ENCODE measurements around the gene EIF4E1B.
A peak's percentile ranks its signal among the peaks of the same experiment; 100 is the strongest.

Gene EIF4E1B

DNA sequence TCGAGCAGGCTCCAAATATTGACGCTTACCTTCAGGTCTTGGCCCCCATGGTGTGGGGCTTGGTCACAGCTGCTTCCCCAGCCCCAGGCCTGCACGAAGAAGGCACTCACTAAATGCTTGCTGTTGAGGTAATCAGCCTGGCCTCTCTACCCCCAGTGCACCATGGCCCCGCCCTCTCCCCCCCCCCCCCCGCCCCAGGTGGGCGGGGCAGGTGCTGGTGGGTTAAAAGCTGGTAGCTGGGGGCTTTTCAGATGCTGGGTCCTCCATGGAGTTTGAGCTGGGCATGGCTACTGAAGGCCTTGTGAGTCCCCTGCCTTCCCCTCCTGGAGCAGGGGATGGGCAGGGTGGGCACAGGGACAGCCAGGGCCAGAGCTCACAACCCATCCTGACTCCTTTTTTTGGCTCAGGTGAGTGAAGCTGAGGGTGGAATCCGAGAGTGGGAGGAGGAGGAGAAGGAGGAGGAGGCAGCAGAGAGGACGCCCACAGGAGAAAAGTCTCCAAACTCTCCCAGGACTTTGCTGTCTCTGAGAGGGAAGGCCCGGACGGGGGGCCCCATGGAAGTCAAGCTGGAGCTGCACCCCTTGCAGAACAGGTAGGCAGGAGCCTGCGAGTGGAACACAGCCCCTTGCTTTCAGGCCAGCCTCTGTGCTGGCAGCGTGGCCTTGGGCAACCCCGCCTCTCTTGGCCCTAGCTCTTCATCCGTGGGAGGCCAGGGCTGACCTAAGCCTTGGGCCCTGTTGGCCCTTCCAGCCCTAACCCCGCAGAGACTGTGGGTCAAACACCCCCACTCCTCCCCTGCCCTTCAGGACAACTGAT, 12.4 kb downstream of the EIF4E1B start:
- DNase-seq, result no peak
- Mint-ChIP-seq H3K27me3 (peaks cover 19% of the 10 kb centered on the region), H3K27ac (no peak overlapping the region), H3K9me3 (no peaks in the 10 kb centered on the region), H3K4me1 (peaks cover 18% of the 10 kb centered on the region), H3K4me3 (no peak overlapping the region), H3K36me3 (no peaks in the 10 kb centered on the region)
- CTCF ChIA-PET, result no interaction called here

DNA sequence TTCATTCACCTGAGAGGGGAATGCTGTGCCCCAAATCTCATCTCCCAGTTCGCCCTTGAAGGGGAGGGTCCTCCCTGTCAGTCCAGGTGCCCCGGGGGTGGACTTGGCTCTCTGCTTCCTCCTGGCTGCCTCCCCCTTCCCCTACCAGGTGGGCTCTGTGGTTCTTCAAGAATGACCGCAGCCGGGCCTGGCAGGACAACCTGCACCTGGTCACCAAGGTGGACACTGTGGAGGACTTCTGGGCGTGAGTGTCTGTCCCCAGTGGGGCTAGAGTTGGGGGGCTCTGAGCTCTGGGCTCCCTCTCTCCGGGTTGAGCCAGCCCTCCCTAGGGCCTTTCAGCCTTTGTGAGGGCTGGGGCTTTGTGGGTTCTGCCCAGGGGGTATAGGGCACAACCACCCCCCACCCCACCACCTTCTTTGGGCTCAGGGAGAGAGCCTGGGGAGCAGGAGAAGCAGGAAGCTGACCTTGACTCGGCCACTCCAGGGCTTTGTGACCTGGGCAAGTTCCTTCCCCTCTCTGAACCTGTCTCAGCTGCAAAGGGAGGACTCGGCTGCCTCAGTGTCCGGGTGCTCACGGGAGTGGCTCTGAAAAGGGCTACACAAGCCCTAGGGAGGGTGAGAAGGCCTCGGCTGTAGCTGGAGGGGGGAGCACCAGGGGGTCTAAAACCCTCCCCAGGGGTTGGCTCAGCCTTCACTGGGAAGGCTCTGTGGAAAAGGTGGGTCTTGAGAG, 13.2 kb downstream of the EIF4E1B start:
- H3K4me3 Mint-ChIP-seq, result no peak overlapping the region

DNA sequence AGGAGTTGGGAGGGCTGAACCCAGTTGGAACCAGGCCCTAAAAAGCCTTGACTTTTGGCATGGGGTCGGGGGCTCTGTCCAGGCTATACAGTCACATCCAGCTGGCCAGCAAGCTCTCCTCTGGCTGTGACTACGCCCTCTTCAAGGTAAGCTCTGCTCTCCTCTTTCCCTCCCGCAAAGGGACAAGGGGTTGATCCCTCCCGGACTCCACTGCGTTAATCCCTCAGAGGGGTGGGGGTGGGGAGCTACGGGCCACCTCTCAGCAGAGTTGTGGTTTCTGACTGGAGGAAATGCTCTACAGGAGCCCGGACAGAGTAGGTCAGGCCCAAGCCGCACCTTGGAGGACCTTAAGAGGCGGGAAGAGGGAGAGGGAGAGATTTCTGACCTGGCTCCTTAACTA, 13.8 kb downstream of the EIF4E1B start:
- Mint-ChIP-seq H3K27me3 (peaks cover 18% of the 10 kb centered on the region), H3K27ac (no peak overlapping the region), H3K9me3 (no peaks in the 10 kb centered on the region), H3K4me3 (no peak overlapping the region), H3K36me3 (peaks cover 6% of the 10 kb centered on the region), H3K4me1 (peaks cover 30% of the 10 kb centered on the region)
- DNase-seq, result no peak
- CTCF ChIA-PET, result no interaction called here

More for the DNA sequence above, 13.2 kb downstream of the EIF4E1B start:
- H3K9me3 Mint-ChIP-seq, result no peaks in the 10 kb centered on the region
- H3K4me1 Mint-ChIP-seq, result peaks cover 24% of the 10 kb centered on the region
- no peak overlapping the region for H3K27ac Mint-ChIP-seq
- CTCF ChIA-PET, result no interaction called here
- H3K36me3 Mint-ChIP-seq, result peaks cover under 1% of the 10 kb centered on the region
- H3K27me3 Mint-ChIP-seq, result peaks cover 18% of the 10 kb centered on the region
- no peak for DNase-seq

DNA sequence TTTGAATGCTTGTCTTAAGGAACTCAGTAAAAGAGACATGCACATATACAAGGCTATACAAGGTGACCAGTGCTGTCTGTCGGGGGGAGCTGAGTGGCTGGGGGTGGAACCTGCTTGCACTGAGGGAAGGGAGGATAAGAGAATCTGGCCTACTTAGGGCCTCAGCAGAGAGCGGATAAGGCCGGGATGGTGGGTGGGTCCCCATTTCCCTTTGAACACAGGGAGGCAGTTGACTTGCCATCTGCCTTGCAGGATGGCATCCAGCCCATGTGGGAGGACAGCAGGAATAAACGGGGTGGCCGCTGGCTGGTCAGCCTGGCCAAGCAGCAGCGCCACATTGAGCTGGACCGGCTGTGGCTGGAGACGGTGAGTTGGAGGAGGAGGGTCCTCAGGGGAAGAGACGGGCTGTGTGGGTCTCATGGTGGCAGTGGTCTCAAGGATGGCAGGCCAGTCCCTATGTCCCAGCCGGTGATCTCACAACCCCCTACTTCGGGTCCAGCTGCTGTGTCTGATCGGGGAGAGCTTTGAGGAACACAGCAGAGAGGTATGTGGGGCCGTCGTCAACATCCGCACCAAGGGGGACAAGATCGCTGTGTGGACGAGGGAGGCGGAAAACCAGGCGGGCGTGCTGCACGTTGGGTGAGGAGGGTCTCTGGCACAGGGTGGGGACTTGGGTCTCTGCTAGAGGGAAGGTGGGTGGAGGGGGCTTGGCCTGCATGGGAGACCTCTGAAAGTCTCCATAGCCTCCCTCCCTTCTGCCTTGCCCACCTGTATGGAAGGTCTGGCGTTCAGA, 14.6 kb downstream of the EIF4E1B start:
- Mint-ChIP-seq H3K4me3 (no peak overlapping the region), H3K4me1 (peaks cover 37% of the 10 kb centered on the region), H3K9me3 (no peaks in the 10 kb centered on the region), H3K27ac (no peak overlapping the region), H3K36me3 (peaks cover 6% of the 10 kb centered on the region), H3K27me3 (peaks cover 11% of the 10 kb centered on the region)
- CTCF ChIA-PET, result no interaction called here
- DNase-seq, result no peak

DNA sequence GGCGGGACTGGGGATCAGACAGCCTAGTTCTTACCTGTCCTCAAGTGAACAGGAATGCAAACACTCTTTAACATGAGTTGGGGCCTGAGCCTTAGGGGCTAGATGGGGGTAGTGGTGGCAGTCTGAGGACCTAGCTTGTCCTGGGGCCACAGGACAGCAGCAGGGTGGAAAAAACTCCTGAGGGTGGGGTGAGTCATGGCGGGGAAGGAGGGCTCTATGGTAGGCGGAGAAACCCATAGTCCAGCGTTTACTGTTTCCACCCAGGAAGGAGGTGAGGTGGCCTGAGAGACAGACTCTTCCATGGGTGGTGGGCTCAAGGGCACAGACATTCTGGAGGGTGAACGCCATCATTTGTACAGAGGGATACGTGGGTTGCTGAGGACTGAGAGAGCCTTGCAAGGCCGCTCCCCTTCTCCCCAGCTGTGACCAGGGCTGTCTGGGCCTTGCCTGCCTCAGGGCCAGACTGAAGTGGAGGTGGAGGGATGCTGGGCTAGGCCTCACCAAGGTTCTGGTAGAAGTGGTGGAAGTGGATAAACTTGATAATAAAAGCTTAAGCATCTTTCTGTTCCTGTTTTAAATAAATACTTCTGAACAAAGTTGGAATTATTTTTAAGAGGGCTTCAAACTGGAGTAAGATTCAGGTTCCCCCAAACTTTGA, 15.7 kb downstream of the EIF4E1B start:
- Mint-ChIP-seq H3K27ac (peak overlapping the region; percentile 81), H3K4me3 (peak overlapping the region; percentile 88), H3K4me1 (peaks cover 48% of the 10 kb centered on the region), H3K9me3 (no peaks in the 10 kb centered on the region), H3K27me3 (peaks cover 10% of the 10 kb centered on the region), H3K36me3 (peaks cover 12% of the 10 kb centered on the region)
- CTCF ChIA-PET, result interaction anchor here (0.9 to 3.5 kb wide), 4 partner anchors 11 to 76 kb away, joined by 4 to 22 read pairs (median 12); no protein-coding TSS in a partner anchor
- no peak for DNase-seq

DNA sequence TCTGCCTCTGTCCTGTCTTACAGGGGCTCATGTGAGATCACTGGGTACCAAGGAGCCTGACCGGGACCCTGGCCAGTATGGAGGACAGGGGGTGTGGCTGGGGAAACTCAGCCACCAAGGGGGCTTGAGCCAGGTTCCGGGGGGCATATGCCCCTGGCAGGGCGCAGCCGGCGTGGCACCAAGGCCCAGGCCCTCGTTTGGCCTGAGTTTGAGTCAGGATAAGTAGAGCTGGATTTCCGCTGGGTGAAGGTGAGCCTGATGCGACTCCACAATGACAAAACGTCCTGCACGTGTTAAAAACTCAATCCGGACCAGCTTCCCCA, 16.2 kb downstream of the EIF4E1B start:
- H3K9me3 Mint-ChIP-seq, result no peaks in the 10 kb centered on the region
- H3K27me3 Mint-ChIP-seq, result peaks cover 10% of the 10 kb centered on the region
- H3K36me3 Mint-ChIP-seq, result peaks cover 12% of the 10 kb centered on the region
- peaks cover 52% of the 10 kb centered on the region for H3K4me1 Mint-ChIP-seq
- CTCF ChIA-PET, result interaction anchor here (0.6 to 3.5 kb wide), 6 partner anchors 11 to 144 kb away, joined by 4 to 22 read pairs (median 5); partner anchors contain the start of genes EIF4E1B and SNCB
- peak overlapping the region; percentile 88 for H3K4me3 Mint-ChIP-seq
- no peak for DNase-seq
- peak overlapping the region; percentile 84 for H3K27ac Mint-ChIP-seq

DNA sequence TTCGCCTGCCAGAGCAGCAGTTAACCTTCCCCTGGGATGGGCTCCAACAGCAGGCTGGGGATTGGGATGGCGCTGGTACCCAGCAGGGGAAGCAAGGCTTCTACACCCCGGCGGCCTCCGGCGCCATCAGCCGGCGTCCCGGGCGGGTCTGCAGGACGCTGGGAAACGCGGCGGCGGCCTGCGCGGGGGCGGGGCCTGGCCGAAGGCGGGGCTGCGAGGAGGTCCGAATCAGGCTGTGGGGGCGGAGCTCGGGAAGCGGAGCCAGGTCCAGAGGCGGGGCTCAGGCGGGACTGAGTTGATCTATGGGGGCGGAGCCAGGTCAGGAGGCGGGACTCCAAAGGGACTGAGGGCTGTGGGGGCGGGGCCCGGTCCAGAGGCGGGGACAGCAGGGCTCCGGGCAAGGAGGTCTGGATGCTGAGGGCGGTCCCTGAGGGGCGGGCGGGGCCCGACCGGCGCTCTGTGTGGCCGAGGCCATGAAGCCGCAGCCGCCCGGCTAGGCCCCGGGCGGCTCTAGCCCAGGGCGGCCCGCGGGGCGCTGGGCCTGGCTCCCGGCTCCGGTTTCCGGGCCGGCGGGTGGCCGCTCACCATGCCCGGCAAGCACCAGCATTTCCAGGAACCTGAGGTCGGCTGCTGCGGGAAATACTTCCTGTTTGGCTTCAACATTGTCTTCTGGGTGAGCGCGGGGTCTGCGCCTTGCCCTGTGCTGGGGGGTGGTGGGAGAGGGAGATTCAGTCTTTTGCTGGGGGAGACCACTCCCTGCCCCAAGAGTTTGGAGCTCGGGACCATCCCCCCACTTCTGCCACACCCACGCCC, 16.8 kb downstream of the EIF4E1B start, which contains the start of gene TSPAN17:
TSS of gene TSPAN17 (plus strand) at position 455 of the 813 bp plus-strand sequence. CDS start at position 587, 132 bp downstream.
- peak within 1 kb of the TSS; percentile 88 for H3K4me3 Mint-ChIP-seq
- H3K4me1 Mint-ChIP-seq, result peaks cover 54% of the 10 kb centered on the region
- peaks cover 15% of the 10 kb centered on the region for H3K36me3 Mint-ChIP-seq
- H3K27me3 Mint-ChIP-seq, result peaks cover 10% of the 10 kb centered on the region
- DNase-seq, result peak; percentile 100
- H3K27ac Mint-ChIP-seq, result peak within 1 kb of the TSS; percentile 90
- CTCF ChIA-PET, result interaction anchor here (0.6 to 3.5 kb wide), 6 partner anchors 10 to 144 kb away, joined by 4 to 22 read pairs (median 5); partner anchors contain the start of genes EIF4E1B and SNCB
- no peaks in the 10 kb centered on the region for H3K9me3 Mint-ChIP-seq

DNA sequence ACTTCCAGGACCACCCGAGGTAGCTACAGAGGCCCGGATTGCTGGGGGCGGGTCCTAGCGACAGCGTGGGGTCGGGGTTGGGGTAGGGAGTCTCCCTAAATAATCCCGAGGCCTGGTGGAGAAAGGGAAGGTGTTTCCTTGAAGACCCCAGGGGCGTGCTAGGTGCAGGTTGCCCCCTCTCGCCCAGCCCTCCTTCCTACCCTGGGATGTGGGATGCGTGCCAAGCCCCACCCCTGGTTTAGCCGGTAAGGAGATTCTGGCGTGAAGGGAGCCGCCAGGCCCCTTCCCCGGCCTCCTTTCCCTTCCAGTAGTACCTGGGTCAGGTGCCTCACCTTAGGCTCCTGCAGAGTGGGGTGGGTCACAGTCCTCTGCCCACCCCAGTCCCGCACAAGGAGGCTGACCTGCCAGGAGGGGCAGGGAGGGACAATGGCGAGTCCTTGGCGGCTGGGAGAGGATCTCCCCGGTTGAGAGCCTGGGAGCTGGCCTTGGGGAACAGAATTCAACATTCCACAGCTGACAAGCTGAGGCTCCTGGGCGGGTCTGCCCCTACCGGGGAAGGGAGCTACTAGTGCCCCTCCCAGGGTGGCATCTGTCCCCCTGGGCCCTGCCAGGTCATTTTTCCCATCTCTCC, 17.5 kb downstream of the EIF4E1B start:
- peaks cover 16% of the 10 kb centered on the region for H3K36me3 Mint-ChIP-seq
- CTCF ChIA-PET, result interaction anchor here (3.1 to 3.5 kb wide), 2 partner anchors 10 to 13 kb away, joined by 20 to 22 read pairs; no protein-coding TSS in a partner anchor
- peaks cover 8% of the 10 kb centered on the region for H3K27me3 Mint-ChIP-seq
- DNase-seq, result no peak
- H3K4me3 Mint-ChIP-seq, result peak overlapping the region; percentile 88
- H3K27ac Mint-ChIP-seq, result peak overlapping the region; percentile 90
- H3K4me1 Mint-ChIP-seq, result peaks cover 54% of the 10 kb centered on the region
- no peaks in the 10 kb centered on the region for H3K9me3 Mint-ChIP-seq

DNA sequence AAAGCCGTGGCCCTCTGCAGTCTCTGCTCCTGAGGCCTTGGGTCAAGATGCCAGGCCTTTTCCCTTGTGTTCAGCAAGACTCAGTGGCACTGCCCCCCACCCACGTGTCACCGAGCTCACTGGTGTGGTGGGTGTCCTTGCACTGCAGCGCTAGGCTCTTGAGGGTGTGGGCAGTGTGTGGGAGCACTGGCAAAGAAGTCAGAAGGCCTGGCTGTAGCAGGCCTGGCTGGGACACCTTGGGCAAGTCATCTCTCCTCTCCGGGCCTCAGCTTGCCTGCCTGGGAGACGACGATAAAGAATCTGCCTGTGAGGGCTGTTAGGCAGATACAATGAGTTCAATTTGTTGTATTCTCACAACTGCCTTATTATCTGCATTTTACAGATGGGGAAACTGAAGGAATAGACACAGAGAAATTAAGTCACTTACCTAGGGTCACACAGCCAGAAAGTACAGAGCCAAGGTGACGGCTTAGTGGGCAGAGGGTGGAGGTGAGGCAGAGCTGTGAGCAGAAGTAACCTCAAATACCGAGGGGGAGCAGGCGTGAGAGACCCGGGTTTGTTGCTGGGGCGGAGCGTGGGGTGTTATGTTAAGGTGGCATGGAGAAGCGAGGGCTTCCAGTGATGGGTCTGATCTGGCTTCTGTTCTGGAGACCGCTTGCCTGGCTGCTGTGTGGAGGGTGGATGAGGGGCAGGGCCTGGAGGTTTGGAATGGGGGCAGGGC, 18.2 kb downstream of the EIF4E1B start:
- peaks cover 60% of the 10 kb centered on the region for H3K4me1 Mint-ChIP-seq
- peaks cover 21% of the 10 kb centered on the region for H3K36me3 Mint-ChIP-seq
- CTCF ChIA-PET, result interaction anchor here (3.1 to 3.5 kb wide), 2 partner anchors 9 to 12 kb away, joined by 20 to 22 read pairs; no protein-coding TSS in a partner anchor
- H3K27ac Mint-ChIP-seq, result peak overlapping the region; percentile 90
- DNase-seq, result peak; percentile 46
- H3K4me3 Mint-ChIP-seq, result peak overlapping the region; percentile 88
- no peaks in the 10 kb centered on the region for H3K9me3 Mint-ChIP-seq
- peaks cover 4% of the 10 kb centered on the region for H3K27me3 Mint-ChIP-seq

DNA sequence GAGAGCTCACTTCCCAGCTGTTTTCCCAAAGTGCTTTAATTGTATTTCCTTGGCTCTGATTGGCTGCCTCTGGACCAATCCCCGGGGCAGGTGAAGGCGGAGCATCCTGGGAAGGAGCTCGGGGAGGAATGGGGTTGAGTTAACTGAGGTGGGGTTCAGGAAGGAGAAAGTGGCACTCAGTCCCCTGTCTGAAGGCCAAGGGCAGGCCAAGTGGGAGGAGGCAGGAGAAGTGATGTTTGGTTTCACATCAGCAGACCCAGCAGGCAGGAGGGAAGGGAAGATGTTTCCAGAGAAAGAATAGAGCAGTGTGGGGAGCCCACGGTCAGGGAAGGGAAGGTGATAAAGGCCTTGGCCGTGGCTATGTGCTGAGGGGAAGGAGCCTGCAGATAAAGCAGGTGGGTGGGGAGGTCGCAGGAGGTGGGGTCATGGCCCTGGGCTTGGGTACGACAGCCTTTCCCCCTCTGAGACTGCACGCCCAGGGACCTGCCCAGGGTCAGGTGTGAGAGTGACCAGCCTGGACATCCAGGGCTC, 19.9 kb downstream of the EIF4E1B start:
- CTCF ChIA-PET, result interaction anchor here (1.8 to 2.8 kb wide), 2 partner anchors 8 to 10 kb away, joined by 9 to 15 read pairs; no protein-coding TSS in a partner anchor

DNA sequence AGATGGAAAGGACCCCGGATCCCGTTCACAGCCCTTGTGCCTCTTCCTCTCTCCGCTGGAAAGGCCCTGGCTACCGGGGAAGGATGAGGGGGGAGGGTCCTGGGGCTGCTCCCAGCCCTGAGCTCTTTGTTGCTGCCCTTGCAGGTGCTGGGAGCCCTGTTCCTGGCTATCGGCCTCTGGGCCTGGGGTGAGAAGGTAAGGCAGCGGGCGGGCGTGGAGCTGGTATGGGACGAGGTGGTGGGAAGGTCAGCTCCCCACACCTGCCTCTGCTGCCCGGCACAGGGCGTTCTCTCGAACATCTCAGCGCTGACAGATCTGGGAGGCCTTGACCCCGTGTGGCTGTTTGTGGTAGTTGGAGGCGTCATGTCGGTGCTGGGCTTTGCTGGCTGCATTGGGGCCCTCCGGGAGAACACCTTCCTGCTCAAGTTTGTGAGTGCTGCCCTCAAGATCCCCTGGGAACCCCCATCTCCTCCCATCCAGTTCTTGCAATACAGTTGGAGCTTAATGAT, 21.1 kb downstream of the EIF4E1B start:
- CTCF ChIA-PET, result interaction anchor here (1.6 to 2.8 kb wide), 3 partner anchors 7 to 235 kb away, joined by 4 to 15 read pairs (median 9); partner anchors contain the start of gene CLTB
- H3K27me3 Mint-ChIP-seq, result no peaks in the 10 kb centered on the region
- no peaks in the 10 kb centered on the region for H3K9me3 Mint-ChIP-seq
- DNase-seq, result no peak
- H3K4me1 Mint-ChIP-seq, result peaks cover 50% of the 10 kb centered on the region
- H3K36me3 Mint-ChIP-seq, result peaks cover 27% of the 10 kb centered on the region
- H3K4me3 Mint-ChIP-seq, result no peak overlapping the region
- no peak overlapping the region for H3K27ac Mint-ChIP-seq

More for the DNA sequence above, 19.9 kb downstream of the EIF4E1B start:
- no peak overlapping the region for H3K4me3 Mint-ChIP-seq
- peaks cover 27% of the 10 kb centered on the region for H3K36me3 Mint-ChIP-seq
- no peak overlapping the region for H3K27ac Mint-ChIP-seq
- H3K9me3 Mint-ChIP-seq, result no peaks in the 10 kb centered on the region
- no peak for DNase-seq
- H3K4me1 Mint-ChIP-seq, result peaks cover 59% of the 10 kb centered on the region
- H3K27me3 Mint-ChIP-seq, result no peaks in the 10 kb centered on the region
